Endothelial cell (in vitro differentiated cells): ENCODE data around the gene DNAJC6. TPM values are rescaled to one million over a fixed set of nuclear protein-coding genes. Genes with fewer than 3 reads are reported as not detected.

Source experiments
- DNase-seq: peaks from one replicate; pipeline ENCODE4 v3.0.0; 2021; ENCODE audit warnings: low spot score
- H3K27ac Mint-ChIP-seq: one replicate; pipeline ENCODE4 v1.8.0; 2021; ENCODE audit warnings: mixed read lengths, inconsistent platforms; ENCODE audit not compliant: unreplicated experiment
- H3K27me3 Mint-ChIP-seq: one replicate; pipeline ENCODE4 v1.8.0; 2021; ENCODE audit warnings: mild to moderate bottlenecking, moderate library complexity, mixed read lengths, inconsistent platforms; ENCODE audit not compliant: unreplicated experiment
- H3K36me3 Mint-ChIP-seq: one replicate; pipeline ENCODE4 v1.8.0; 2021; ENCODE audit warnings: mild to moderate bottlenecking, low read depth, mixed read lengths, inconsistent platforms; ENCODE audit not compliant: unreplicated experiment
- H3K4me1 Mint-ChIP-seq: one replicate; pipeline ENCODE4 v1.8.0; 2021; ENCODE audit warnings: mild to moderate bottlenecking, mixed read lengths, inconsistent platforms; ENCODE audit not compliant: unreplicated experiment
- H3K4me3 Mint-ChIP-seq: one replicate; pipeline ENCODE4 v1.8.0; 2021; ENCODE audit warnings: mild to moderate bottlenecking, mixed read lengths, inconsistent platforms; ENCODE audit not compliant: unreplicated experiment
- H3K9me3 Mint-ChIP-seq: one replicate; pipeline ENCODE4 v1.8.0; 2021; ENCODE audit warnings: mixed read lengths, inconsistent platforms; ENCODE audit not compliant: unreplicated experiment
- CTCF ChIP-seq: fragments of 200-600 bp; sonication (generic); IDR thresholded peaks from one replicate; pipeline ENCODE4 v1.5.0; 2021; ENCODE audit warnings: antibody characterized with exemption; ENCODE audit not compliant: unreplicated experiment
- total RNA-seq: library from RNA; stranded (reverse); fragmentation: NEBNext Ultra II Directional; extraction: Animal tissue kit (Norgen Biotek cat#: 25700); gene quantifications from one replicate; pipeline ENCODE4 v1.2.1, GENCODE V29; 2021; ENCODE audit not compliant: unreplicated experiment

The DNAJC6 gene
- total RNA-seq, 1 donor from 2014 or later = 3.5 TPM

DNA sequence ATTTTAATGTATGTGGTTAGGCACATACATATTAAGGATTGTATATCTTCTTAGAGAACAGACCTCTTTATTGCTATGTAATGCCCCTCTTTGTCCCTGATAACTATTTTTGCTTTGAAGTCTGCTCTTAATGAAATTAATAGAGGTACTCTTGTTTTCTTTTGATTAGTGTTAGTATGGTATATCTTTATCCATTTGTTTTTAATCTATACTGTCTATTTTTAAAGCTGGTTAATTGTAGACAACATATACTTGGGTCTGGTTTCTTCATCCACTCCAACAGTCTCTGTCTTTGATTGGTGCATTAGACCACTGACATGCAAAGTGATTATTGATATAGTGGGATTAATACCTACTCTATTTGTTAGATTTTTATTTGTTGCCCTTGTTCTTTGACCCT, 147.1 kb downstream of the DNAJC6 start:
- Mint-ChIP-seq H3K27me3 (peaks cover 1% of the 10 kb centered on the region), H3K36me3 (peaks cover 12% of the 10 kb centered on the region), H3K4me3 (peak overlapping the region; percentile 60), H3K9me3 (peaks cover 7% of the 10 kb centered on the region), H3K27ac (peak overlapping the region; percentile 22), H3K4me1 (peaks cover 6% of the 10 kb centered on the region)
- no peak for DNase-seq
- TF ChIP-seq CTCF = no peak

DNA sequence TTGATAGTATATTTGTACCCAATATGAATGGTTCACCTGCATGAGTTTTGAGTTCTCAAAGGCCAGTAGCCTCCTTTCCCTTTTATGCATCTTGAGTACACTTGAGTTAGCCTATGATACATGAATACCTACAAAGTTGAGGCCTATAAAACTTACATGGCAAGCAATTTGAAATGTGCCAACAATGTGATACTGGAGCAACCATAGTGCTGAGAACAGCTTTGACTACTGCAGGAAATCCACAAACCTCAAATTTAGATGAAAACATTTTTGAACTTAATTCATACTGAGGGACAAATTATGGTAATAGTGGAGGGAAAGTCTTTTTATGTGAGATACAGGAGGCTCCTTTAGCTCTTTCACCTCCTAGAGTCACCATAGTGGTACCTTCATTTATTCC, 148.5 kb downstream of the DNAJC6 start:
- Mint-ChIP-seq H3K36me3 (peaks cover 12% of the 10 kb centered on the region), H3K9me3 (peaks cover 7% of the 10 kb centered on the region), H3K27ac (no peak overlapping the region), H3K27me3 (peaks cover 1% of the 10 kb centered on the region), H3K4me1 (peaks cover 6% of the 10 kb centered on the region), H3K4me3 (no peak overlapping the region)
- TF ChIP-seq CTCF = no peak
- DNase-seq = no peak

- peaks cover 6% of the 10 kb centered on the region for H3K4me1 Mint-ChIP-seq
- TF ChIP-seq CTCF = no peak
- no peak for DNase-seq
- H3K27ac Mint-ChIP-seq = no peak overlapping the region
- peaks cover 1% of the 10 kb centered on the region for H3K27me3 Mint-ChIP-seq
- H3K4me3 Mint-ChIP-seq = no peak overlapping the region
- H3K9me3 Mint-ChIP-seq = peaks cover 7% of the 10 kb centered on the region
- H3K36me3 Mint-ChIP-seq = peaks cover 12% of the 10 kb centered on the region
These were observed 149.5 kb downstream of the DNAJC6 start for GRCh38 chr1:65458730-65459396.

DNA sequence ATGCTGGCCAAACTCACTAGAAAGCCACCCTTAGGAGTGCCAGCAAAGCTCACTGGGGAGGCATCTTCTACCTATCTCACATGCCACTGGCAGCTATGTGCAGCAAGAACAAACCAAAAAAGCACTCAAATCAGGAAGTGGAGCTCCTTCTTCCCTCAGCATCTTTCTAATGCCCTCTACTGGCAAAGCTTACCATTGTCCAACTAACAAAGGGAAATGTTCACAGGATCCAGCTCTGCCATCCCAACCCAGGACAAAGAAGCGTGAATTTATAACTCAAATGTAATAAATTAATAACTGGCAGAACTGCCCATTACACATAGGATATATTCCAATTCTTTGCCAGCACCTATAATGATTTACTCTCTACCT, 150.0 kb downstream of the DNAJC6 start:
- TF ChIP-seq CTCF = no peak
- Mint-ChIP-seq H3K36me3 (peaks cover 12% of the 10 kb centered on the region), H3K4me1 (peaks cover 6% of the 10 kb centered on the region), H3K27ac (peak overlapping the region; percentile 18), H3K27me3 (peaks cover 1% of the 10 kb centered on the region), H3K9me3 (peaks cover 7% of the 10 kb centered on the region), H3K4me3 (no peak overlapping the region)
- DNase-seq = no peak

Other genes starting within 250 kb of the DNAJC6 start
- 39.7 TPM for gene AK4, start 161.3 kb upstream of the DNAJC6 start, total RNA-seq
- gene LEPR, start 111.1 kb downstream of the DNAJC6 start, total RNA-seq = 8.3 TPM
- 86.1 TPM for gene LEPROT, start 111.1 kb downstream of the DNAJC6 start, total RNA-seq